ENCODE results near the gene SPTBN1. TPM values are rescaled to one million over a fixed set of nuclear protein-coding genes. Genes with fewer than 3 reads are reported as not detected.

SPTBN1 gene
- total and polyA plus RNA-seq, 2 experiments from 2014 or later, result 122 to 341 TPM

DNA sequence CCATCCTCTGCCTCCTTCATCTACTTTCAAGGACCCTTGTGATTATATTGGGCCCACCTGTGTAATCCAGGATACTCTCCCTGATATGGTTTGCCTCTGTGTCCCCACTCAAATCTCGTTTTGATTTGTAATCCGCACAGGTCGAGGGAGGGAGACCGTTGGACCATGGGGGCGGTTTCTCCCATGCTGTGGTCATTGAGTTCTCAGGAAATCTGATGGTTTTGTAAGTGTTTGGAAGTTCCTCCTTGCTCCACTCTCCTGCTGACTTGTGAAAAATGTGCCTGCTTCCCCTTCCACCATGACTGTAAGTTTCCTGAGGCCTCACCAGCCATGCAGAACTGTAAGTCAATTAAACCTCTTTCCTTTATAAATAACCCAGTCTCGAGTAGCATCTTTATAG, 225.3 kb downstream of the SPTBN1 start:
- H3K27ac ChIP-seq, result no peak overlapping the region

DNA sequence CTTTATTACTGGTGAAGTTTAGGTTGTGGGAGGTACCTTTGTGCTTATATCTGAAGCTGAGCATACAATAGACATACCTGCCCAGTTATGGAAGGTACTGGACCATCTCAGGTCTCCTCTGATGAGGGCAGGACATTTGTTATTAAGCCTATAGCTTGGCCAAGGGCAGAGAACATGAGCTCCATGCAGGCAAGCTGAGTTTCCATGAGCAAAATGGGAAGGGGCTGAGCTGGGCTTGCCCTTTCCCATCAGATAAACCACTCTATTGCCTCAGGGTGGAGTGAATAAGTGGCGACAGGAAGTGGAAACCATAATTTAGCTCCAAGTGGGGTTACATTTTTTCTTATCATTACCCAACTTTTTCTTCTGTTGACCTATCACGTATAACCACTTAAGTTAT, 227.5 kb downstream of the SPTBN1 start:
- H3K27ac ChIP-seq, result no peak overlapping the region
- no peaks in the 10 kb centered on the region for H3K27me3 ChIP-seq
- no peaks in the 10 kb centered on the region for H4K20me1 ChIP-seq (ENCODE audit: insufficient read depth, poor library complexity, severe bottlenecking)
- H3K4me1 ChIP-seq (ENCODE audit: insufficient read depth), result no peaks in the 10 kb centered on the region
- TF ChIP-seq EZH2phosphoT487 (IDR thresholded peaks at IDR 0.05; ENCODE audit: low read depth, severe bottlenecking, unreplicated experiment), result no peak
- TF ChIP-seq, protein P1, sequence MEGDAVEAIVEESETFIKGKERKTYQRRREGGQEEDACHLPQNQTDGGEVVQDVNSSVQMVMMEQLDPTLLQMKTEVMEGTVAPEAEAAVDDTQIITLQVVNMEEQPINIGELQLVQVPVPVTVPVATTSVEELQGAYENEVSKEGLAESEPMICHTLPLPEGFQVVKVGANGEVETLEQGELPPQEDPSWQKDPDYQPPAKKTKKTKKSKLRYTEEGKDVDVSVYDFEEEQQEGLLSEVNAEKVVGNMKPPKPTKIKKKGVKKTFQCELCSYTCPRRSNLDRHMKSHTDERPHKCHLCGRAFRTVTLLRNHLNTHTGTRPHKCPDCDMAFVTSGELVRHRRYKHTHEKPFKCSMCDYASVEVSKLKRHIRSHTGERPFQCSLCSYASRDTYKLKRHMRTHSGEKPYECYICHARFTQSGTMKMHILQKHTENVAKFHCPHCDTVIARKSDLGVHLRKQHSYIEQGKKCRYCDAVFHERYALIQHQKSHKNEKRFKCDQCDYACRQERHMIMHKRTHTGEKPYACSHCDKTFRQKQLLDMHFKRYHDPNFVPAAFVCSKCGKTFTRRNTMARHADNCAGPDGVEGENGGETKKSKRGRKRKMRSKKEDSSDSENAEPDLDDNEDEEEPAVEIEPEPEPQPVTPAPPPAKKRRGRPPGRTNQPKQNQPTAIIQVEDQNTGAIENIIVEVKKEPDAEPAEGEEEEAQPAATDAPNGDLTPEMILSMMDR (IDR thresholded peaks at IDR 0.05; ENCODE audit: poor library complexity), result no peak
- TF ChIP-seq EZH2 (IDR thresholded peaks at IDR 0.05; ENCODE audit: borderline replicate concordance), result no peak
- H3K9me3 ChIP-seq (ENCODE audit: low read depth), result no peaks in the 10 kb centered on the region
- no peaks in the 10 kb centered on the region for H3K36me3 ChIP-seq (replicated peaks; ENCODE audit: insufficient read depth, low read depth)
- H3K79me2 ChIP-seq, result no peaks in the 10 kb centered on the region
- DNase-seq (ENCODE audit: low spot score), result no peak
- H3K9me2 ChIP-seq (replicated peaks; ENCODE audit: insufficient read depth), result no peaks in the 10 kb centered on the region
- 74% methylated on average over 2 of the region's 2 CpGs for WGBS (ENCODE audit: low lambda C conversion rate, missing lambda C conversion rate)
- H3K4me2 ChIP-seq, result no peak overlapping the region
- no peak overlapping the region for H3K4me3 ChIP-seq
- H2AFZ ChIP-seq, result no peak overlapping the region

More for the DNA sequence above, 225.3 kb downstream of the SPTBN1 start:
- Histone ChIP-seq H3K36me3 (replicated peaks; ENCODE audit: insufficient read depth, low read depth) (no peaks in the 10 kb centered on the region), H3K4me1 (ENCODE audit: insufficient read depth) (no peaks in the 10 kb centered on the region), H3K27me3 (no peaks in the 10 kb centered on the region), H3K4me3 (no peak overlapping the region), H3K9me3 (ENCODE audit: low read depth) (no peaks in the 10 kb centered on the region), H3K4me2 (no peak overlapping the region), H4K20me1 (ENCODE audit: insufficient read depth, poor library complexity, severe bottlenecking) (no peaks in the 10 kb centered on the region), H3K9me2 (replicated peaks; ENCODE audit: insufficient read depth) (no peaks in the 10 kb centered on the region), H3K79me2 (no peaks in the 10 kb centered on the region), H2AFZ (no peak overlapping the region)
- TF ChIP-seq EZH2 (IDR thresholded peaks at IDR 0.05; ENCODE audit: borderline replicate concordance), result no peak
- TF ChIP-seq EZH2phosphoT487 (IDR thresholded peaks at IDR 0.05; ENCODE audit: low read depth, severe bottlenecking, unreplicated experiment), result no peak
- TF ChIP-seq, protein P1 (IDR thresholded peaks at IDR 0.05; ENCODE audit: poor library complexity), result no peak
- no peak for DNase-seq (ENCODE audit: low spot score)
- 97% methylated on average over 6 of the region's 6 CpGs for WGBS (ENCODE audit: low lambda C conversion rate, missing lambda C conversion rate)

DNA sequence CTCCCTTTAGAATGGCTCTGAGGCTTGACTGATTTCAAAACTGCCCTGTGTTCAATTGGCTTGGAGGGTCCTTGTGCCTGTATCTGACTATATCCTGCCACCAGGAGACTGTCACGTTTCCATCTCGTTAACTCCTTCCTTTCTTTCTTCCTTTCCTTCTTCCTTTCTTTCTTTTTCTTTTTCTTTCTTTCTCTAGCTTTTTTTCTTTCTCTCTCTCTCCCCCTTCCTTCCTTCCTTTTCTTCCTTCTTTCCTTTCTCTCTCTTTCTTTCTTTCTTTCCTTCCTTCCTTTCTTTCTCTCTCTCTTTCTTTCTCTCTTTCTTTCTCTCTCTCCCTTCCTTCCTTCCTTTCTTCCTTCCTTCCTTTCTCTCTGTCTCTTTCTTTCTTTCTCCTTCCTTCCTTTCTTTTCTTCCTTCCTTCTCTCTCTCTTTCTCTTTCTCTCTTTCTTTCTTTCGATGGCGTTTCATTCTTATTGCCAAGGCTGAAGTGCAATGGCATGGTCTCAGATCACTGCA, 229.2 kb downstream of the SPTBN1 start:
- H2AFZ ChIP-seq, result no peak overlapping the region
- no peak for DNase-seq (ENCODE audit: low spot score)
- H3K9me3 ChIP-seq (ENCODE audit: low read depth), result no peaks in the 10 kb centered on the region
- H3K9me2 ChIP-seq (replicated peaks; ENCODE audit: insufficient read depth), result no peaks in the 10 kb centered on the region
- no peak overlapping the region for H3K4me3 ChIP-seq
- no peak overlapping the region for H3K4me2 ChIP-seq
- H3K27ac ChIP-seq, result no peak overlapping the region
- 83% methylated on average over 4 of the region's 4 CpGs for WGBS (ENCODE audit: low lambda C conversion rate, missing lambda C conversion rate)
- no peaks in the 10 kb centered on the region for H3K79me2 ChIP-seq
- H4K20me1 ChIP-seq (ENCODE audit: insufficient read depth, poor library complexity, severe bottlenecking), result no peaks in the 10 kb centered on the region
- H3K36me3 ChIP-seq (replicated peaks; ENCODE audit: insufficient read depth, low read depth), result no peaks in the 10 kb centered on the region
- H3K27me3 ChIP-seq, result no peaks in the 10 kb centered on the region
- H3K4me1 ChIP-seq (ENCODE audit: insufficient read depth), result no peaks in the 10 kb centered on the region
- no peak for TF ChIP-seq EZH2 (IDR thresholded peaks at IDR 0.05; ENCODE audit: borderline replicate concordance)
- TF ChIP-seq, protein P1 (IDR thresholded peaks at IDR 0.05; ENCODE audit: poor library complexity), result no peak
- TF ChIP-seq EZH2phosphoT487 (IDR thresholded peaks at IDR 0.05; ENCODE audit: low read depth, severe bottlenecking, unreplicated experiment), result no peak
